COLO829 (cell line): ENCODE results near the gene DOCK4.

ENCODE experiments used
- DNase-seq: peaks from one replicate; pipeline ENCODE4 v3.0.0; 2012; ENCODE audit warnings: low spot score

Gene DOCK4

DNA sequence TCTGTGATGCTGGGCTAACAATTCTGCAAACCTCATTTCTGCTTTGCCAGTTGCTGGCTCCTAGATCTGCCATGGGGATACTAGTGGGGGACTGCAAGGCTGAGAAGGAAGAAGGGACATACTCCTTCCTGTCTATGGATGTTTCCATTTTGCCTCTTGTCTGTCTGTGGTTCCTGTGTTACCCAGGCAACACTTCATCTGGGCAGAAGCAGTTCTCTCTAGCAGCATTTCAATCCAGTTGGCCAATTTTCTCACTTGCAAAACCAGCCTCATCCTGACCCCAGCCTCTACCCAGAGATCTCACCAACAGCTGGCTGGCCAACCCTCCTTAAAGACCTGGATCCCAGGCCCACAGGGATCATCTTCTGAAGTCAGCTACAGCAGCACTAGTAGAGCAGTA, 131.7 kb downstream of the DOCK4 start:
- no peak for DNase-seq

GRCh38 chr7:112073530-112073929, 132.7 kb downstream of the DOCK4 start:
- no peak for DNase-seq

DNA sequence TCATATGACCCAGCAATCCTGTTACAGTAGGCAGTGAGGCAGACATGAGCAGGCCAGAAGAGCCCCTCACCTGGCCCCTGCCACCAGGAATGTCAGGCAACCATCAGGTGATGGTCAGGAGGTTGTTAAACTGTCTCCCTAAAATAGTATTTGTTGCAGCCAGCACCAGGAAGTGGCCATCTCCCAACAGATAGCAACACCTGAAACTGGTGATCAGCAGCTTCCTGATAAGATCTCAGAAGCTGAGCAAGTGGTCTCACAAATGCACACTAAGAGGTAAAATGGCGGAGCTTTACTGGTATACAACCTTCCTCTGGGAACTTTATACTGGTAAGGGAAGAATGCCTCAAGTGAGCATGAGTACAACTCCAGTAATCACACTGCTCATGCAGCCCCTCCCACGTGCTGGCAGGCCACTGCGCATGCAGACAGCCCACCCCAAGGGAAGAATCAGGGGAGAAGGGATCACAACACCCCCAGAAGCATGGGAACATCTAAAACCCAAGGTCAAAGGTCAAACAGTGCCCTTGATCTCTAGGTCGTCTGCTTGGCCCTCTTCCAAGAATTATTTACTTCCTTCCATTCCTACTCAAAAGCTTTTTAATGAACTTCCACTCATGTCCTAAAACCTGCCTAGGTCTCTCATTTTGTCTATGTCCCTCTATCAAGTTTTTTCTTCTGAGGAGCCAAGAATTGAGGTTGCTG, 133.5 kb downstream of the DOCK4 start:
- DNase-seq: no peak

- DNase-seq: no peak
These were observed 134.3 kb downstream of the DOCK4 start for GRCh38 chr7:112071856-112072255.

- no peak for DNase-seq
These were observed 135.4 kb downstream of the DOCK4 start for GRCh38 chr7:112070674-112071256.

DNA sequence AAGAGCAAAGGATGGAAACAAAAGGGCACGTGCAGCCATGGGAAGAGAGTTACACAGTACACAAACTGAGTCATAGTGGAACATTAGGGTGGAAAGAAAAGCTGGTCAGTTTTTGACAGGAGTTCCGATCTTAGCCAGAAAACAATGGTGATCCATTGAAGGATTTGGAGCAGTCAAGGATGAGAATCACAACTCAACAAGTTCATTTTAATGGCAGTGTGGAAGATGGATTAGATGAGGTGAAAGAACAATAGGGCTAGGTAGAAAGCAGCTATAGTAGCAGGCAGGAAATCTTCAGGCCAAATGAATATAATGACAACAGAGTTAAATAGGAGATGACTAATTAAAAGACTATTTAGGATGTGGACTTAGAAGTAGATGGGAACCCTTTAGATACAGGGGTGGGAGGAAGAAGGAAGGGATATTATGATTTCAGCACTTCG, 136.3 kb downstream of the DOCK4 start:
- no peak for DNase-seq

GRCh38 chr7:112068967-112069366, 137.2 kb downstream of the DOCK4 start:
- DNase-seq: no peak

GRCh38 chr7:112067632-112068540, 138.3 kb downstream of the DOCK4 start:
- no peak for DNase-seq

GRCh38 chr7:112067200-112067599, 139.0 kb downstream of the DOCK4 start:
- no peak for DNase-seq

DNA sequence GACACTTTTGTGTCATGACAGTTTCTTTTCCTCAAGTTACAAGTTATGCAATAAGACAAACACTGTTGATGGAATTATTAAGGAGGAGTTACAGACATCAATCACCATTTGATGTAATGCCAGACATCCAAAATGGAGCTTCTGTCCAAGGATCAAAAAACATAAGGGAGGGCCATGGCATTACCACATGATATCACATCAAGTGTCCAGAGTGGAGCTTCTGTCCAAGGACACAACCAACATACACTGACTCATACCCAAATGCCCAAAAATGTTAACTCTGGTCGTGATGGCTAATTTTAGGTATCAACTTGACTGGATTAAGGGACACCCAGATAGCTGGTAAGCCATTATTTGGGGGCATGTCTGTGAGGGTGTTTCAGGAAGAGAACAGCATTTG, 140.4 kb downstream of the DOCK4 start:
- DNase-seq: no peak

DNA sequence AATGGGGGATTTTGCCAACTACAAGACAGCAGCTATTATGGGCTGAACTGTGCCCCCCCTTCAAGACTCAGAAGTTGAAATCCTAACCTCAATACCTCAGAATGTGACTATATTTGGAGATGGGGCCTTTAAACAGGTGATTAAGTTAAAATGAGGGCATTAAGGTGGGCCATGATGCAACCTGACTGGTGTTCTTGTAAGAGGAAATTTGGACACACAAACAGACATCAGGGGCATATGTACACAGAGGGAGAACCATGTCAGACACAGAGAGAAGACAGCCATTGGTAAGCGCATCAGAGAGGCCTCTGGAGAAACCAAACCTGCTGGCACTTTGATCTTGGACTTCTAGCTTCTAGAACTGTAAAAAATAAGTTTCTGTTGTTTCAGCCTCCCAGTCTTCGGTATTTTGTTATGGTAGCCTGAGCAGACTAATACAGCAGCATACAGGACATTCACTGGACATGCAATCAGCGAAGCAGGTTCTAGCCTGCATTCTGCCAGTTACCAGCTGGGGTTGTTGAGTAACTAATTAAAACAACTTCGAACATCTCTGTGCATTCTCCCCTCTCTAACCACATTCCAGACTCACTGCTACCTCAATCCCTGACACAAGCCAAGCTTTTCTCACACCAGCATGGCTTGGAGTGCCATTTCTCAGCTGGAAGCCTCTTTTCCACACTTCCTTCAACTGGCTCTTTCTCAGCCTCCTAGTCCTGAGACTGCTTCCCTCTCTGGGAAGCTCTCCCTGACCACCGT, 141.4 kb downstream of the DOCK4 start:
- no peak for DNase-seq

- DNase-seq: no peak
These were observed 142.2 kb downstream of the DOCK4 start for GRCh38 chr7:112063974-112064373.

- no peak for DNase-seq
These were observed 145.1 kb downstream of the DOCK4 start for GRCh38 chr7:112061051-112061450.

DNA sequence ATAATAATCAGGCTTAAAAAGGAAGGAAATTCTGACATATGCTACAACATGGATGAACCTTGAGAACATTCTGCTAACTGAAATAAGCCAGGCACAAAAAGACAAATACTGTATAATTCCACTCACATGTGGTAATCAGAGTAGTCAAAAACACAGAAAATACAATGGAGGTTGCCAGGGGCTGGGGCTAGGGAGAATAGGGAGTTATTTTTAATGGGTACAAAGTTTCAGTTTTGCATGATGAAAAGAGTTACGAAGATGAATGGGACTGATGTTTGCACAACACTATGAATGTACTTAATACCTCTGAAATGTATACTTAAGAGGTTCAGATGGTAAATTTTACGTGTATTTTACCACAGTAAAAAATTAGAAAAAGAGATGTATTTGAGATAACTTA, 145.6 kb downstream of the DOCK4 start:
- no peak for DNase-seq

GRCh38 chr7:112059675-112060074, 146.5 kb downstream of the DOCK4 start:
- DNase-seq: no peak

DNA sequence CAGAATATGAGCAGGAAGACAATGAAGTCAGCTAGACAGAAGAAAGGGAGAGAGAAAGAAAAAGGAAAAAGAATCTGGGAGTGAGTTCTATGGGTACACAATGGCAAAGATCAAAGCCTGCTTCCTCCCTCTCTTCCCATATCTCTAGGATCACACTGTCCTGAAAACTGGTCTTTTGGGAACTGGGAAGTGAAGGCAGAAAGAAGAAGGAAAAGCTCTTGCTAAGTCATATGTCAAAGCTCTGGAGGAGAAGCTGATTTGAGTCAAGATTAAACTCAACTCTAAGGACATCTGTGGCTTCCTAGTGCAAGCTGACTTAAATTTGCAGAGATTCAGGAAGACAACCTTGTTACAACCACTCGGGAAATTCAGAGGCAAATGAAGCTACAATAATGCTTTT, 147.5 kb downstream of the DOCK4 start:
- DNase-seq: no peak

DNA sequence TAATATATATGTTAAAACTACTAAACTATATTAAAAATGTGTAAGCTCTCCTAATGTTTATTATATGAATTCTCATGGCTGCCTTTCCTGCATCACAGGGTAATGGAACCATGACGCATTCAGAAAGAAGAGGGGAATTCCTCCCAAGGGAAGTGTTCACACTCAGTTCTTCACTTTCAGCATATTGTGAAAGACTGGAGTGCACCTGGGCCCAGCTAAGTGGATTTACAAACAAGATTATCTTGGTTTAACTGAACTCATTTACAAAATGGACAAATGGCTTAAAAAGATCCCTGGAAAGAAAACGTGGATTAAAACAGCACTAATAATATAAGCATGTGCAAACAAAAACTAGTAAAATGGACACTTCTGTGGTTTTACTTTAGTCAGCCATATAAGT, 149.8 kb downstream of the DOCK4 start:
- no peak for DNase-seq

- no peak for DNase-seq
These were observed 152.5 kb downstream of the DOCK4 start for GRCh38 chr7:112053737-112054069.

- no peak for DNase-seq
These were observed 153.0 kb downstream of the DOCK4 start for GRCh38 chr7:112052993-112053736.

- no peak for DNase-seq
These were observed 153.7 kb downstream of the DOCK4 start for GRCh38 chr7:112052498-112052897.

DNA sequence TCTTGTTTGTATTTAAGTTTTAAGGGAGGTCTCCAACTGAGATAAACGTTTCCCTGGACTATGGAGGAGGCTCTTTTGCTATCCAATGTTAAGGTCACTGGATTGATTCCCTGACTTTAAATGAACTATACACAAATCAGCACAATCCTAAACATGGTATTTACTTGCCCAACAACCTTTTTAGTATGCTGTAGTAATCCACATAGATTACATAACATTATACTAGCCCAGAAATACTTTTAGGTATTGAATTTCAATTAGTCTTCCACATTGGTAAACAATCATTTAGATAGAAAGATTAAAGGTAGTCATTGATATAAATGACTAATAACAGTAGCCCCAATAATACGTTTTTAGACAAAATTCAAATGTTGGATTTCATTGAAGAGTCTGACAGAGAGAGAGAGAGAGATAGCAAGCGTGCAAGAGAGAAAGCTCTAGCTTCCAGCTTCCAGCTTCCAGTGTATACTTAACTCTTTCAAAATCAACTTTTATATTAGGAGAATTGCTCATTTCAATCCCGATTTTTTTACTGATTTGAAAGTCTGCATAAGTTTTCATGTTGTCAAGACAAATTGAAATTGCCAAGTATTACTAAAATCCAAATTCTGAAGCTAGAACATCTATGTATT, 155.8 kb downstream of the DOCK4 start:
- DNase-seq: no peak
